ENCODE measurements around the gene UBE2D2. TPM values are rescaled to one million over a fixed set of nuclear protein-coding genes. Genes with fewer than 3 reads are reported as not detected.

UBE2D2 gene
- total and polyA plus RNA-seq, 2 of the 13 experiments (the other 11 are each of a cell fraction or from before 2014, with no cell fraction given) = 79.1 to 109 TPM

GRCh38 chr5:139648205-139649081 is 87.3 kb downstream of the UBE2D2 start, which contains the start of gene CXXC5 (continued):
- TF ChIP-seq ZNF136 (CRISPR knock-in tag; IDR thresholded peaks at IDR 0.05; ENCODE audit: low read depth) = no peak
- no peak for TF ChIP-seq USF2 (IDR thresholded peaks at IDR 0.05; ENCODE audit: low read depth, low read length)
- no peak for TF ChIP-seq USF2 (CRISPR knock-in tag; IDR thresholded peaks at IDR 0.05; ENCODE audit: borderline replicate concordance)
- TF ChIP-seq ZBTB26 (CRISPR knock-in tag; IDR thresholded peaks at IDR 0.05; ENCODE audit: borderline replicate concordance) = no peak
- no peak; the same call in 1 of the 2 replicates for TF ChIP-seq ZNF646 (CRISPR knock-in tag; IDR thresholded peaks at IDR 0.05)
- TF ChIP-seq TFDP2 (CRISPR knock-in tag; IDR thresholded peaks at IDR 0.05) = peak; percentile 58
- no peak for TF ChIP-seq ZNF235 (CRISPR knock-in tag; IDR thresholded peaks at IDR 0.05; ENCODE audit: borderline replicate concordance)
- TF ChIP-seq ARID2 (CRISPR knock-in tag; IDR thresholded peaks at IDR 0.05; ENCODE audit: borderline replicate concordance) = peak; percentile 12; the same call in 1 of the 2 replicates
- no peak for TF ChIP-seq HMGA1 (CRISPR knock-in tag; conservative IDR thresholded peaks at IDR 0.05)
- TF ChIP-seq FOSL1 (CRISPR knock-in tag; IDR thresholded peaks at IDR 0.05; ENCODE audit: borderline replicate concordance) = no peak
- TF ChIP-seq ARNT2 (CRISPR knock-in tag; IDR thresholded peaks at IDR 0.05; ENCODE audit: low read depth) = peak; percentile 34; the same call in 1 of the 2 replicates
- no peak for TF ChIP-seq MNT (IDR thresholded peaks at IDR 0.05)
- no peak for TF ChIP-seq ZNF576 (CRISPR knock-in tag; IDR thresholded peaks at IDR 0.05)
- TF ChIP-seq ZNF816 (CRISPR knock-in tag; IDR thresholded peaks at IDR 0.05; ENCODE audit: borderline replicate concordance) = no peak
